SIG-M5 (cell line): ENCODE data around the gene ADAP2.
"Not testable (repeated sequence)": the region's sequence is repeated elsewhere in the genome, so short reads cannot be mapped to it uniquely, and the experiment has no call there.

ENCODE experiments used
- DNase-seq: peaks from one replicate; lab custom pipeline; 2025; lab: John Stamatoyannopoulos, UW

ADAP2 gene

GRCh38 chr17:30969989-30970830, 48.5 kb downstream of the ADAP2 start:
- no peak for DNase-seq

GRCh38 chr17:30970831-30971567, 49.3 kb downstream of the ADAP2 start, which contains the start of gene RNF135:
Gene RNF135 (plus strand): TSS chr17:30971039. CDS start chr17:30971074, 35 bp downstream.
- DNase-seq: no peak

GRCh38 chr17:30975042-30975820, 53.5 kb downstream of the ADAP2 start:
- no peak for DNase-seq

DNA sequence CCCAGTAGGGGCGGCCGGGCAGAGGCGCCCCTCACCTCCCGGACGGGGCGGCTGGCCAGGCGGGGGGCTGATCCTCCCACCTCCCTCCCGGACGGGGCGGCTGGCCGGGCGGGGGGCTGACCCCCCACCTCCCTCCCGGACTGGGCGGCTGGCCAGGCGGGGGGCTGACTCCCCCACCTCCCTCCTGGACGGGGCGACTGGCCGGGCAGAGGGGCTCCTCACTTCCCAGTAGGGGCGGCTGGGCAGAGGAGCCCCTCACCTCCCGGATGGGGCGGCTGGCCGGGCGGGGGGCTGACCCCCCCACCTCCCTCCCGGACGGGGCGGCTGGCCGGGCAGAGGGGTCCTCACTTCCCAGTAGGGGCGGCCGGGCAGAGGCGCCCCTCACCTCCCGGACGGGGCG, 58.2 kb downstream of the ADAP2 start:
- not testable (repeated sequence) for DNase-seq

DNA sequence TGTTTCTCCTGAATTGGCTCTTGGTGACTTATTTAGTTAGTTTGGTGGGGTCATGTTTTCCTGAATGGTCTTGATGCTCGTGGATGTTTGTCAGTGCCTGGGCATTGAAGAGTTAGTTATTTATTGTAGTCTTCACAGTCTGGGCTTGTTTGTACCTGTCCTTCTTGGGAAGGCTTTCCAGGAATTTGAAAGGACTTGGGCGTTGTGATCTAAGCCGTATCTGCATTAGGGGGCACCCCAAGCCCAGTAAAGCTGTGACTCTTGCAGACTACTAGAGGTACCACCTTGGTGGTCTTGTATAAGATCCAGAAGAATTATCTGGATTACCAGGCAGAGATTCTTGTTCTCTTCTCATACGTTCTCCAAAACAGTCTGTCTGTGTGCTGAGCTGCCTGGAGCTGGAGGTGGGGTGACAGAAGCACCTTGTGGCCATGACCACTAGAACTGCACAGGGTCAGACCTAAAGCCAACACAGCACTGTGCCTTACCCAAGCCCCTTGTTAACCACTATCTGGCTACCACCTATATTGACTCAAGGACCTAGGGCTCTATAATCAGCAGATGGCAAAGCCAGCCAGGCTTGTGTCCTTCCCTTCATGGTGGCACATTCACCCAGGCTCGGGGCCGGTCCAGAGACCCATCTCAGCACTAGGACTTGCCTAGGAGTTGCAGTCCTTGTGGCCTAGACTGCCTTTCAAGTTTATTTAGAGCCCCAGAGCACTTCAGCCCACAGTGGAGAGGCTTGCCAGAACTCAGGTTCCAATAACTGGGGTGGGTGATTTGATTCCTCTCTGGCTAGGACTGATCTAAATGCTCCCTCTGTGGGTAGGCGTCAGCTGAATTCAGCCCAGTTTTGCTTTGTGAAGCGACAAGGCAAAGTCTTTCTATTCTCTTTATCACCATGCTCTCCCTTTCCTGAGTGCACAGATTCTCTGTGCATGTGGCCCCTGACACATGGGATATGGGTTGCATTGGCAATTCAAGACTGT, 60.1 kb downstream of the ADAP2 start:
- DNase-seq: no peak

DNA sequence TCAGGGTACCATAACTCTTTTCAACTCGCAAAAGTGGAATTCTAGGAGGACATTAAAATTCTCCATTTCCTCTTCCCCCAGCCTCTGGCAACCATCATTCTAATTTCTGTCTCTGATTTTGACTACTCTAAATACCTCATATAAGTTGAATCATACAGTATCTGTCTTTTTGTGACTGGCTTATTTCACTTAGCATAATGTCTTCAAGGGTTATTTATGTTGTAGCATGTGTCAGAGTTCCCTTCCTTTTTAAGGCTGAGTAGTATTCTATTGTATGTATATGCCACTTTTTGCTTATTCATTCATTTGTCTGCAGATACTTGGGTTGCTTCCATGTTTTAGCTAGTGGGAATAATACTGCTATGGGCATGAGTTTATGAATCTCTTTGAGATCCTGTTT, 61.1 kb downstream of the ADAP2 start:
- no peak for DNase-seq

DNA sequence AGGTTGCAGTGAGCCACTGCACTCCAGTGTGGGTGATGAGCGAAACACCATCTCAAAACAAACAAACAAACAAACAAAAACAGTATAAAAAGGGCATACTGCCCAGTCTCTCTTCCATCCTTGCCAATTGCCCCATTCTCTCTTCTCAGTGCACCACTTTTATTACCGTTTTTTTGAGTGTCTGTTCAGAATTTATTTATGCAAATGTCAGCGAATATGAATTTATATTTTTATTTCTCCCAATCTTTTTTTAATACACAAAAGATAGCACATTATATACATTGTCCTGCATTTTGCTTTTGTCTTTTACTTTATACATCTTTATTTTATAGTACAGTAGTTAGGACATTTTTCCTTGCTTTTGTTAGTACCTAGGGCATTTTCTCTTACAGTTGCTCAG, 68.7 kb downstream of the ADAP2 start:
- DNase-seq: no peak

- no peak for DNase-seq
Measured at GRCh38 chr17:30992551-30992950, 70.8 kb downstream of the ADAP2 start.

DNA sequence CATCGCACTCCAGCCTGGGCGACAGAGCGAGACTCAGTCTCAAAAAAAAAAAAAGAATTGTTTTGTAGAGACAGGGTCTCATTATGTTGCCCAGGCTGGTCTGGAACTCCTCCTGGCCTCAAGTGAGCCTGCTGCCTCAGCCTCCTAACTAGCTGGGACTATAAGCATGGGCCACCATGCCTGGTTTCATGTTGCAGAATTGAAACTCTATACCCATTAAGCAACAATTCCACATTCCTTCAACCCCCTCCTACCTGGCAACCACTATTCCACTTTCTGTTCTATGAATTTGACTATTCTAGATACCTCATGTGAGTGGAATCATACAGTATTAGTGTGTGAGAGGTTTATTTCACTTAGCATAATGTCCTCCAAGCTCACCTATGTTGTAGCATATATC, 73.6 kb downstream of the ADAP2 start:
- DNase-seq: no peak

DNA sequence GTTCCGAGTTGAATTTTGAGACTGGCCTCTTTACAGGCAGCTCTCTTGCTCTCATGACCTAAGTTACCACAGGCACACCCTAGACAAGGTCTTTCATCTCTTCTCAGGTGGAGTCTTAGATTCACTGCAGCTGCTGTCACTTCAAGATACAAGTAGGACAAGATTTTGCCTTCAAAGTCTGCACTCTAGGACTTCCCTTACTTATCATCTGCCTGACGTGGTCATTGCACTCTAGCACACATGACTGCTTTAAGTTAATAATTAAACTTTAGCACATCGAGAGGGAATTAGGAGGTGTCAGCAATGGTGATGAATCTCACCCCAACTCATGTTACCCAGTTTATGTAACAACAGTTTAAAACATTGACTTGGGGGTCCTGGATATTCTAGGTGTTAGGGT, 74.7 kb downstream of the ADAP2 start:
- DNase-seq: no peak

- no peak for DNase-seq
Measured at GRCh38 chr17:30997270-30997669, 75.5 kb downstream of the ADAP2 start.

DNA sequence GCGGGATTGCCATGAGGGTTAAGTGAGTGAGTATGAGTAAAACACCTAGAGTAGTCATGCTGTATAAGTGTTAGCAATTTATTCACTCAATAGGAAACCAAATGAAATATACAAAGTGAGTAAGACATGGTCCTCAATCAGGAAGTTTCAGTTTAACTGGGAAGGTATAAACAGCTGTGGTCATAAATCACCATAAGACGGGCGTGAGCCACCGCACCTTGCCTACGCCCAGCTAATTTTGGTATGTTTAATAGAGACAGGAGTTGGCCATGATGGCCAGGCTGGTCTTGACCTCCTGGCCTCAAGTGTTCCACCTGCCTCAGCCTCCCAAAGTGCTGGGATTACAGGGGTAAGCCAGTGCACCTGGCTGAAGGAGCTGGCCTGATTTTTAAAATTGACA, 76.1 kb downstream of the ADAP2 start:
- no peak for DNase-seq

DNA sequence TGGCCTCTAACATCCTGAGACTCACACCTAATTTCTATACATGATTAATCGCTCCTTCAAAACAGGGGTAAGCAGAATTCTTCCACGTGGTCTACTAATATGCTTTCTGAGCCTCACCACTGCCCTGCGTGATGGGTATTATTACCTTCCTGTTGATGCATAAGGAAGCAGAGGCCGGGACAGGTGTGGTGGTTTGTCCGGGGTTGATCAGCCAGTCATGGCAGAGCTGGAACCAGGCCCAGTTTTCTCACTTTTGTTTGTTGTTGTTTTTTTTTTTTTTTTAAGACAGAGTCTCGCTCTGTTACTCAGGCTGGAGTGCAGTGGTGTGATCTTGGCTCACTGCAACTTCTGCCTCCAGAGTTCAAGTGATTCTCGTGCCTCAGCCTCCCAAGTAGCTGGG, 80.3 kb downstream of the ADAP2 start:
- DNase-seq: no peak

GRCh38 chr17:31003225-31003866, 81.6 kb downstream of the ADAP2 start:
- DNase-seq: no peak

DNA sequence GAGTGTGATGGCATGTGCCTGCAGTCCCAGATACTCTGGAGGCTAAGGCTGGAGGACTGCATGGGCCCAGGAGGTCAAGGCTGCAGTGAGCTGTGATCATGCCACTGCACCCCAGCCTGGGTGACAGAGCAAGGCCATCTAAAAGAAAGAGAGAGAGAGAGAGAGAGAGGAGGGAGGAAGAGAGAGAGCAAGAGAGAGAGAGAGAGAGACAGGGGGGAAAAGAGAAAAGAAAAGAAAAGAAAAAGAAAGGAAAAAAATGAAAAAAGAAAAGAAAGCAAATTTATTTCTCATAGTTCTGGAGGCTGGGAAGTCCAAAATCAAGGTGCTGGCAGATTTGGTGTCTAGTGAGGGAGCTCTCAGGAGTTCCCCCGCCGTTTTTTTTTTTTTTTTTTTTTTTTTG, 82.4 kb downstream of the ADAP2 start:
- DNase-seq: no peak

- DNase-seq: no peak
Measured at GRCh38 chr17:31007695-31008373, 86.1 kb downstream of the ADAP2 start.

DNA sequence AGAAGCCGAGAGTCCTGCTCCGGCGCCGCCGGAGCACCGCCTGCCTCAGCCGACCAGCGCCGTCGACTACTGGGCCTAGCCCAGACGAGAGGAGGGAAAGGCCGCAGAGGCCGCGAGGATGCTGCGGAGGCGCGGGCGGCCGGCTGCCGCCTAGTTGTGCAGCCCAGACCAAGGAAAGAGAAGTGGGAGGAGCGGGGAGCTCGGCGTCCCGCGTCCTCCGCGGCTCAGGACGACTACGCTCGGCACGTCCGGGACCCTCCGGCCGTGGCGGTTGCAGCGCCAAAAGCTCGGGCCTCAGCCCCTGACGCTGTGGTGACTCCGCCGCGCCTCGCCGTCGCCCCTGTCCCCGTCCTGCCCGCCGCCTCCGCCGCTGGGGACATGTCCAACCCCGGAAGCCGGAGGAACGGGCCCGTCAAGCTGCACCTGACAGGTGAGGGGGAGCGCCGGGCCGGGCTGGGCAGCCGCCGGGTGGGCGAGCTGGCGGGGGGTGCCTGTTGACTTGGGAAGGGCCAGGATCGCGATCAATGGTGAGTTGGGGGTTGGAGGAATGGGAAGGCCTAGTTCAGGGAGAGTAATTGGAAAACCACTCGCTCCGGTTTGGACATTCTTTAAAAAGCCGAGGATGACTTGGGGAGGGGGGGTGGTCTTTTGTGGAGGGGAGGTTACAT, 86.8 kb downstream of the ADAP2 start:
- no peak for DNase-seq
